OCI-LY1 (cell line): ENCODE data around the gene MRFAP1.

Source experiments
- H2AFZ ChIP-seq: fragments of 200-600 bp; sonication (generic), shearing (Covaris generic); 2 replicates; pipeline ENCODE4 v1.6.0; 2014; ENCODE audit warnings: antibody characterized with exemption, mild to moderate bottlenecking, low read length
- H3F3A ChIP-seq: fragments of 200-600 bp; sonication (generic), shearing (Covaris generic); 2 replicates; pipeline ENCODE4 v1.6.0; 2014; ENCODE audit warnings: mild to moderate bottlenecking, antibody characterized with exemption, low read length, moderate library complexity; ENCODE audit not compliant: insufficient read depth
- H3K27ac ChIP-seq: fragments of 200-600 bp; sonication (generic); 2 replicates; pipeline ENCODE4 v1.5.1; 2014; ENCODE audit warnings: low read length, mixed run types, mild to moderate bottlenecking, low read depth; ENCODE audit not compliant: poor library complexity, severe bottlenecking
- H3K27me3 ChIP-seq: fragments of 200-600 bp; sonication (generic); 2 replicates; pipeline ENCODE4 v1.6.0; 2014; ENCODE audit warnings: antibody characterized with exemption, mild to moderate bottlenecking, low read length, moderate library complexity; ENCODE audit not compliant: insufficient read depth
- H3K36me3 ChIP-seq: fragments of 200-600 bp; sonication (generic); 2 replicates; pipeline ENCODE4 v1.6.1; 2014; ENCODE audit warnings: mild to moderate bottlenecking, antibody characterized with exemption, low read length, moderate library complexity, mixed read lengths; ENCODE audit not compliant: insufficient read depth
- H3K4me1 ChIP-seq: fragments of 200-600 bp; sonication (generic); 2 replicates; pipeline ENCODE4 v1.5.1; 2014; ENCODE audit warnings: mild to moderate bottlenecking, low read length, moderate library complexity; ENCODE audit not compliant: insufficient read depth, severe bottlenecking
- H3K4me2 ChIP-seq: fragments of 200-600 bp; sonication (generic), shearing (Covaris generic); 2 replicates; pipeline ENCODE4 v1.6.1; 2014; ENCODE audit warnings: low read length
- H3K4me3 ChIP-seq: fragments of 200-600 bp; sonication (generic); 2 replicates; pipeline ENCODE4 v1.5.1; 2014; ENCODE audit warnings: low read length, low read depth, mild to moderate bottlenecking, mixed read lengths; ENCODE audit not compliant: poor library complexity, severe bottlenecking
- H3K79me2 ChIP-seq: fragments of 200-600 bp; shearing (Covaris generic); 2 replicates; pipeline ENCODE4 v1.6.1; 2016; ENCODE audit warnings: mixed run types, low read length, mixed read lengths; ENCODE audit not compliant: insufficient read depth
- H3K9ac ChIP-seq: fragments of 200-600 bp; sonication (generic), shearing (Covaris generic); 2 replicates; pipeline ENCODE4 v1.6.1; 2014; ENCODE audit warnings: mild to moderate bottlenecking, low read length, mixed read lengths
- H3K9me2 ChIP-seq: fragments of 200-600 bp; sonication (generic), shearing (Covaris generic); 2 replicates; pipeline ENCODE4 v1.6.1; 2014; ENCODE audit warnings: low read depth, mild to moderate bottlenecking, low read length, mixed read lengths
- H3K9me3 ChIP-seq: fragments of 200-600 bp; shearing (Covaris generic); 2 replicates; pipeline ENCODE4 v1.6.1; 2014; ENCODE audit warnings: low read length, mixed read lengths
- H4K20me1 ChIP-seq: fragments of 200-600 bp; sonication (generic), shearing (Covaris generic); 2 replicates; pipeline ENCODE4 v1.6.0; 2016; ENCODE audit warnings: mild to moderate bottlenecking, low read length; ENCODE audit not compliant: insufficient read depth
- EZH2 ChIP-seq: fragments of 200-600 bp; sonication (generic), shearing (Covaris generic); IDR thresholded peaks from 2 replicates; pipeline ENCODE4 v1.8.0; 2017; ENCODE audit warnings: borderline replicate concordance, mixed run types, mild to moderate bottlenecking, antibody characterized with exemption, low read length, moderate library complexity, mixed read lengths
- TF ChIP-seq, protein P1 (sequence below): fragments of 200-600 bp; sonication (generic), shearing (Covaris generic); IDR thresholded peaks from 2 replicates; pipeline ENCODE4 v1.5.1; 2017; ENCODE audit warnings: mild to moderate bottlenecking, antibody characterized with exemption, low read length, moderate library complexity, mixed read lengths

Gene MRFAP1

DNA sequence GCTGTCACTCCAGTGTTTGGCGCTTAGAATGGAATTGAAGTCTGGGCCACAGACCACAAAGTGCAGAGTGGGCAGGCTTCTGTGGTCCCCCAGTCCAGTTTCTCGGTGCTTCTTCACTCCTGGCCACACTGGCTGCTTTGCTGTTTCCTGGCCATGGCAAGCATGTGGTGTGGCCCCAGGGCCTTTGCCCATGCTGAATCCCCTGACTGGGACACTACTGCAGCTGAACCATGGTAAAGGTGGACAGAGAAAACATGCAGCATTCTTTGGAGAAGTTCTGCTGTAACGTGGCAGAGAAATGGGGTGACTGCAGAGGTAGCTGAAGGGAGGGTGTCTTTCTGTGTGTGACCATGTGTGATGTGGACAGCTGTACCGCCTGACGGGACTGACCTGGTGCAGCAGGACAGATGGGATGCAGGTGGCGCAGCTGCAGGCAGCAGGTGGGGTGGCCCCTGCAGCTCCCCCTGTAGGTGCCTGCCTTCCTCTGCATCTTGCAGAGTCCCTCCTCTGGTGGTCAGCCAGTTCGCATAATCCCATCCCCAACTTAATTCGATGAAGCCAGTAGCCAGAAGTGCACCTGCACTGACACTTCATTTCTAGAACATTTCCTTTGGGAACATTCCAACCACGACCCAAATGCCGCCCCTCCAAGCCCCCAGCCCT is 40.0 kb downstream of the MRFAP1 start:
- Histone ChIP-seq H2AFZ (no peak overlapping the region), H3K4me2 (no peak overlapping the region), H3K9ac (no peak overlapping the region), H3K9me2 (no peaks in the 10 kb centered on the region), H3K79me2 (peaks cover under 1% of the 10 kb centered on the region; the same call in 1 of the 2 replicates), H3K36me3 (peaks cover 10% of the 10 kb centered on the region), H3F3A (no peaks in the 10 kb centered on the region), H4K20me1 (no peaks in the 10 kb centered on the region), H3K4me1 (peaks cover 16% of the 10 kb centered on the region), H3K27ac (no peak overlapping the region), H3K9me3 (no peaks in the 10 kb centered on the region), H3K4me3 (no peak overlapping the region), H3K27me3 (no peaks in the 10 kb centered on the region)
- no peak for TF ChIP-seq EZH2
- TF ChIP-seq, protein P1, sequence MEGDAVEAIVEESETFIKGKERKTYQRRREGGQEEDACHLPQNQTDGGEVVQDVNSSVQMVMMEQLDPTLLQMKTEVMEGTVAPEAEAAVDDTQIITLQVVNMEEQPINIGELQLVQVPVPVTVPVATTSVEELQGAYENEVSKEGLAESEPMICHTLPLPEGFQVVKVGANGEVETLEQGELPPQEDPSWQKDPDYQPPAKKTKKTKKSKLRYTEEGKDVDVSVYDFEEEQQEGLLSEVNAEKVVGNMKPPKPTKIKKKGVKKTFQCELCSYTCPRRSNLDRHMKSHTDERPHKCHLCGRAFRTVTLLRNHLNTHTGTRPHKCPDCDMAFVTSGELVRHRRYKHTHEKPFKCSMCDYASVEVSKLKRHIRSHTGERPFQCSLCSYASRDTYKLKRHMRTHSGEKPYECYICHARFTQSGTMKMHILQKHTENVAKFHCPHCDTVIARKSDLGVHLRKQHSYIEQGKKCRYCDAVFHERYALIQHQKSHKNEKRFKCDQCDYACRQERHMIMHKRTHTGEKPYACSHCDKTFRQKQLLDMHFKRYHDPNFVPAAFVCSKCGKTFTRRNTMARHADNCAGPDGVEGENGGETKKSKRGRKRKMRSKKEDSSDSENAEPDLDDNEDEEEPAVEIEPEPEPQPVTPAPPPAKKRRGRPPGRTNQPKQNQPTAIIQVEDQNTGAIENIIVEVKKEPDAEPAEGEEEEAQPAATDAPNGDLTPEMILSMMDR: no peak

GRCh38 chr4:6681191-6681590 is 40.7 kb downstream of the MRFAP1 start:
- Histone ChIP-seq H3K27me3 (no peaks in the 10 kb centered on the region), H3K9me3 (no peaks in the 10 kb centered on the region), H3K36me3 (peaks cover 3% of the 10 kb centered on the region), H3K4me2 (no peak overlapping the region), H3K9me2 (no peaks in the 10 kb centered on the region), H3K4me3 (no peak overlapping the region), H3K4me1 (peaks cover 9% of the 10 kb centered on the region), H2AFZ (no peak overlapping the region), H3K9ac (no peak overlapping the region), H4K20me1 (no peaks in the 10 kb centered on the region), H3K27ac (no peak overlapping the region), H3K79me2 (no peaks in the 10 kb centered on the region), H3F3A (no peaks in the 10 kb centered on the region)
- TF ChIP-seq, protein P1: peak; percentile 59
- no peak for TF ChIP-seq EZH2

DNA sequence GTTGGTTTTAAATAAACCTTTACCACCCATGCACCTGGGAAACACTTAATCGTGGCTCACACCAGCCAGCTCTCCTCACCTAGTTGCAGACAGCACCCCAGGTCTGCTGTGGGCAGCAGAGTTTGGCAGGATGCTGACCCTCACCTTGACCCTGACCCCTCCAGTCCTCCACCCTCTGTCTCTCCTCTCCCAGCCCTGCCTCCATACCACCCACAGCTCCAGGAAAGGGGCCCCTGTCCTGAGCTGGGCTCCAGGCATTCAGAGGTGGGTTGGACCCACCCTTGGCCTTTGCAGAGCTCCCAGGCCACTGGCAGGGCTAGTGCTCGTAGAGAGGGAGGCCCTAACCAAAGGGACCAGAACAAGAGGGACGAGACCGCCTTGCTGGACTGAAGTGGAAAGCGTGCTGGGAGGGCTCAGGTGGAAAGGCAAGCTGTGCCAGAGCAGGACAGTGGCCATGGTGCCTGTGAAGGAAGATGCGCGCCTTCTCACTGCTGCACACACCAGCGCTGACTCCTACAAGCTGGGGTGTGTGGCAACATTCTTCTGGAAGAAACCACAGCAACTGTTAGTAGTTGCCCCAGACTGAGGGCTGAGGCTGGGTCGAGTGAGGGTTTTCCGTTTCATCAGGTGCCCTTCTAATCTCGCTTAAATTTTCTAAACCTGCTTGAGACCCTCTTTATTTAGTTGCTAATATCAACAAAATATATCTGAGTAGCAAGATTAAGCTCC is 42.5 kb downstream of the MRFAP1 start:
- H4K20me1 ChIP-seq: no peaks in the 10 kb centered on the region
- no peak overlapping the region for H3K4me3 ChIP-seq
- H2AFZ ChIP-seq: no peak overlapping the region
- no peak overlapping the region for H3K9ac ChIP-seq
- TF ChIP-seq EZH2: no peak
- TF ChIP-seq, protein P1: no peak
- H3K27me3 ChIP-seq: no peaks in the 10 kb centered on the region
- H3K4me1 ChIP-seq: no peaks in the 10 kb centered on the region
- no peaks in the 10 kb centered on the region for H3K9me3 ChIP-seq
- H3K27ac ChIP-seq: no peak overlapping the region
- H3F3A ChIP-seq: no peaks in the 10 kb centered on the region
- H3K9me2 ChIP-seq: no peaks in the 10 kb centered on the region
- H3K79me2 ChIP-seq: no peaks in the 10 kb centered on the region
- no peaks in the 10 kb centered on the region; the same call in 1 of the 2 replicates for H3K36me3 ChIP-seq
- H3K4me2 ChIP-seq: no peak overlapping the region
